ENCODE data around the gene NCAM2.
"Not testable (repeated sequence)": the region's sequence is repeated elsewhere in the genome, so short reads cannot be mapped to it uniquely, and the experiment has no call there.

DNA sequence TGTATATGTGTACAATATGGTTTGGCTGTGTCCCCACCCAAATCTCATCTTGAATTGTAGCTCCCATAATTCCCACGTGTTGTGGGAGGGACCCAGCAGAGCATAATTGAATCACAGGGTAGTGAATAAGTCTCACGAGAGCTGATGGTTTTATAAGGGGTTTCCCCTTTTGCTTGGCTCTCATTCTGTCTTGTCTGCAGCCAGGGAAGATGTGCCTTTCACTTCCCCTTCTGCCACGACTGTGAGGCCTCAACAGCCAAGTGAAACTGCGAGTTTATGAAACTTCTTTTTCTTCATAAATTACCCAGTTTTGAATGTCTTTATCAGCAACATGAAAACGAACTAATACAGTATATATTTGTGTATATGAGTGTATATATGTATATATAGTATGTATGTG lies 406.1 kb downstream of the NCAM2 start:
- TF ChIP-seq, protein P1, sequence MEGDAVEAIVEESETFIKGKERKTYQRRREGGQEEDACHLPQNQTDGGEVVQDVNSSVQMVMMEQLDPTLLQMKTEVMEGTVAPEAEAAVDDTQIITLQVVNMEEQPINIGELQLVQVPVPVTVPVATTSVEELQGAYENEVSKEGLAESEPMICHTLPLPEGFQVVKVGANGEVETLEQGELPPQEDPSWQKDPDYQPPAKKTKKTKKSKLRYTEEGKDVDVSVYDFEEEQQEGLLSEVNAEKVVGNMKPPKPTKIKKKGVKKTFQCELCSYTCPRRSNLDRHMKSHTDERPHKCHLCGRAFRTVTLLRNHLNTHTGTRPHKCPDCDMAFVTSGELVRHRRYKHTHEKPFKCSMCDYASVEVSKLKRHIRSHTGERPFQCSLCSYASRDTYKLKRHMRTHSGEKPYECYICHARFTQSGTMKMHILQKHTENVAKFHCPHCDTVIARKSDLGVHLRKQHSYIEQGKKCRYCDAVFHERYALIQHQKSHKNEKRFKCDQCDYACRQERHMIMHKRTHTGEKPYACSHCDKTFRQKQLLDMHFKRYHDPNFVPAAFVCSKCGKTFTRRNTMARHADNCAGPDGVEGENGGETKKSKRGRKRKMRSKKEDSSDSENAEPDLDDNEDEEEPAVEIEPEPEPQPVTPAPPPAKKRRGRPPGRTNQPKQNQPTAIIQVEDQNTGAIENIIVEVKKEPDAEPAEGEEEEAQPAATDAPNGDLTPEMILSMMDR (IDR thresholded peaks at IDR 0.05): not testable (repeated sequence)
- TF ChIP-seq POLR2A (IDR thresholded peaks at IDR 0.05): not testable (repeated sequence)

Data from heart left ventricle (tissue), 13 donors.